Cerebellar cortex (tissue), 1 donor: ENCODE results near the gene LTB.
A peak's percentile ranks its signal among the peaks of the same experiment; 100 is the strongest.

ENCODE experiments used
- DNase-seq: peaks from one replicate; pipeline ENCODE4 v3.0.0-alpha.2; 2015; ENCODE audit warnings: low spot score

LTB gene

DNA sequence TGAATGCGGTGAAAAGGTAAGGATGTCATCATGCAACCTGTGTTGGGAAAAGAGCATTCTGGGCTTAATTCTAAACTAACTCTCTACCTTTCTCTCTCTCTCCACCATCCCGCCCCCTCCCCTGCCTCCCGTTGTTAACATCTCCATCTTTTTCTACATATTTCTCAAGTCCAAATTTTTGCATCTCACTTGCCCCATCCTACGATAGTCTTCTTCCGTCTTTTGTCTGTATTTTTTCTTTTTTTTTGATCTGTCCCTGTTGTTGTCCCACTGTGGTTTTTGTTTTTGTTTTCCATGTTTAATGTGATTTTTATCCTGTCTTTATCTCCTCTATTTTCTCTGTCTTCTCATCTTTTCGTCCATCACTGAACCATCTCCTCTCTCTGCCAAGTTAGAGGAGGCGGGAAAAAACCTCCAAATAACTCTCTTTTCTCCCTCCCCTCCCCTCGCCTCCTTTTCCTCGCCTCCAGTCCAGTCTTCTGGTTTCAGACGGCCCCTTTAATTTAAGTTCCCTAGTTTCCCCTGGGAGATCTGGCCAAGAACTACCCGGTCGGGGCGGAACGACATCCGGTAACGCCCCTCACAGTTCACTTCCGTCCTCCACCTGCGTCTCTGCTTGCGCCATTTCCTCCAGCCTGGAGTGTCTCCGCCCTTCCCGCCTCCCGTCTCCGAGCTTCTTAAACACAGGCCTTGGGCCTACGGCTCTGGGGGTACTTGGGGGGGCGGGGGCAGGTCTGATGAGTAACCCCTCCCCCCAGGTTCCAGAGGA lies 35.1 kb downstream of the LTB start, which contains the start of gene NFKBIL1:
NFKBIL1 (plus strand) TSS at position 651 of the 769 bp plus-strand sequence; CDS start at position 738, 87 bp downstream.
- peak; percentile 99 for DNase-seq

DNA sequence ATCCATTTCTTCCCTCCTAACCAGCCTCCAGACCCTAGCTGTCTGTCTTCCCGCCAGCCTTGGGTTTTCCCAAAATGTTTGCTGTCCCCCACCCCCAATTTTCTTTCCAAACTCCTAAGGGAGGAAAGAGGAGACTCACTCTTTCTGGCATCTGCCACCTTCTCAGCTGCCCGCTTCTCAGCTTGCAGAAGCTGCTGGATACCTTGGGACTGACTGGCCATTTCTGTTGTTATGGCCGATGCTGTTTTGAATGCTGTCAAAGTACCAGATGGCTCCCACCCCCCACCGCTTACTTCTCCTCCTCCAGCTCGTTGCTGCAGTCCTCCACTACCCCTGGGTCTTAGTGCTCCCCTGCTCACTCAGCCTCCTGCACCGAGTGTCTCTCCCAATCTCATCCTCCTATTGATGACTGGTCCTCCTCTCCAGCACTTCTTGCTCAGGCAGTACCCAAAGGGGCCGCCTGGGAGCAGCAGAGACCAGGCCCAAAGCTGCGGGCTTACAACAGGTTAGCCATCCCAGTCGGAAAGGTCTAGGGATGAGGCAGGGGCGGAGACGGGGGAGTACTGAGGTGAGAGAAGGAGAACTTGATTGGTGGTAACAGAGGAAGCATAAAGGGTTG lies 35.8 kb downstream of the LTB start, which contains the start of gene ATP6V1G2:
ATP6V1G2 (minus strand) TSS at position 270 of the 619 bp plus-strand sequence; CDS start at position 221, 49 bp downstream.
- peak; percentile 99 for DNase-seq

DNA sequence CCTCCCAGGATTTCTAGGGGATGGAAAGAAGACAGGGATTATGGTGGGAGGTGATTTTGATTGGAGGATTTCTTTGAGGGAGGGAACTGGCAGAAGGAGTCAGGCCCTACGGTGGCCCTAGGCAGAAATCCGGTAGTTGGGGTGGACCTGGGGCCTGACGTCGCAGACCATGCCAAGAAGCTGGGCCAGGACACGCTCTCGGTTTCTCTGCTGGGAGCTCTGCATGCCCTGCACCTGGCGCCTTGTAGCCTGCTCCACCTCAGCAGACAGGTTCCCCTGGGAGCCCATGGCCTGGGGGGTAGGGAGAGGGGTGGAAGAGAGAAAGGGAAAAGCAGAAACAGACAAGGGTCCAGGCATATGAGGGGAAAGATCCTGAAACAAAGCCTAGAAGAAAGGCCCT lies 36.9 kb downstream of the LTB start:
- peak; percentile 32 for DNase-seq

DNA sequence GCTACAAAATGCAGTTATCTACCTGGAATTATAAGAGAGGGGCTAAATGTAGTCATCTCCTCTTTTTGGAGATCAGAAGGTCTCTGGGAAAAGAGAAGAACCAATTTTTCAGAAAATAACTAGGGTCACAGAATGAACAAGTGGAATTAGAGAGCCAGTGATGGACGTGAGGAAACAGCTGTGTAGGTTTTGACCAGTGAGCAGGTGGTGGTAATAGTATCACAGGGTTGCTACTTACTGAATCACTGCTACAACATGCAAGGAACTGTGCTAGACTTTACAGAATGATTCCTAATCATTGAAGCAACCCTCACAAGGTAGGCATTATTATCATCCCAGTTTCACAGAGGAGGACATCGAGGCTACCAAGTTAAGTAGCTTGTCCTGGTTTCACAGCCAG lies 37.5 kb downstream of the LTB start:
- DNase-seq: no peak

DNA sequence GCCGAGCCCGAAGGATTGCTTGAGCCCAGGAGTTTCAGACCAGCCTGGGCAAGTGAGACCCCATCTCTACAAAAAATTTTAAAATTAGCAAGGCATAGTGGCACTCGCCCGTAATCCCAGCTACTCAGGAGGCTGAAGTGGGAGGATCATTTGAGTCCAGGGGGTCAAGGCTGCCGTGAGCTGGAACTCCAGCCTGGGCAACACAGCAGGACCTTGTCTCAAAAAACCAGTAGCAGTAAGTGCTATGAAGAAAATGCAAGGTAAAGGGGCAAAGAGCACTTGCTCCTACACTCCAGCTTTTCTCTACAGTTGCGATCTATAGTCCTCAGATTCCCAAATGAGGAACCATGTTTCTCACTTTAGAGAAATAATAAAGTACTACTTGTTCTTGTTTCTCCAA lies 38.6 kb downstream of the LTB start:
- DNase-seq: no peak

DNA sequence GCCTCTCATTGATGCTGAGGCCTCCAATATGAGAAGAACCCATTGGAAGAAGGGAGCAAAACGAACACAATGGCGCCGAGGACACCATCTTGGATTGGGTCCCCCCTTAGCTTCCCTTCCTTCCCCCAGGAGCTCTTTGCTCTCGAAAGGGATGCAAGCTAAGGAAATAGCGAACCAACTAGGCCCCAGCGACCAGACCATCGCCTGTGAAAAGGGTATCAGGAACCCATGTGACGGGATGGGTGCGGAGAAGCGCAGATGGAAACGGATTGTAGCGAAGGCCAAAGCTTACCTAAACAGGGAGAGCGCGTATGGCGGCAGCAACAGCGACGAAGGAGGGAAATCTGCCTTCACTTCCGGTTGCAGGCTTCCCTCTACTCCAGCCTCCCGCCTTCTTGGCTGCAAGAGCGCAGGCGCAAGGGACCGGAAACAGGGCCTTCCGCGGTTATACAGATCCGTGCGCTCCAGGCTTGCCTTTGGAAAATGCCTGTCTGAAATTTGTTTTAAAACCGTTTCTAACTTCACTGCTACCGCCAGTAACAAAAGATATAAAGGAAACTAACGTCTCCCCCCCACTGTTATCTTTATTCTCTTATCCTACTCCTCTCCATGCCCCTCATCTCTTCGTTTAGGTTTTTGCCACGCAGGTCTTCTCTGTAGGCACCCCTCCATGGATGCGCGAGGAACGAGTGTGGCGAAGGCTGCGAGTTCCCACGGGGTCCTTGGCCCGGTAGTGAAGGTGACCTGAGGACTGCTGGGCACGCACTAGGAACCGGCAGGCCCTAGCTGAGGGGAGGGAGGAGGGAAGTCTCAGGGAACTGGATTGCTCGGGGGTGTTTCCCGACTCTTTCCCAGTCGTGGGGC lies 40.3 kb downstream of the LTB start, which contains the start of gene DDX39B:
DDX39B (minus strand) TSS at position 346 of the 864 bp plus-strand sequence. CDS start 1,471 bp downstream, outside the sequence.
- DNase-seq: peak; percentile 98

DNA sequence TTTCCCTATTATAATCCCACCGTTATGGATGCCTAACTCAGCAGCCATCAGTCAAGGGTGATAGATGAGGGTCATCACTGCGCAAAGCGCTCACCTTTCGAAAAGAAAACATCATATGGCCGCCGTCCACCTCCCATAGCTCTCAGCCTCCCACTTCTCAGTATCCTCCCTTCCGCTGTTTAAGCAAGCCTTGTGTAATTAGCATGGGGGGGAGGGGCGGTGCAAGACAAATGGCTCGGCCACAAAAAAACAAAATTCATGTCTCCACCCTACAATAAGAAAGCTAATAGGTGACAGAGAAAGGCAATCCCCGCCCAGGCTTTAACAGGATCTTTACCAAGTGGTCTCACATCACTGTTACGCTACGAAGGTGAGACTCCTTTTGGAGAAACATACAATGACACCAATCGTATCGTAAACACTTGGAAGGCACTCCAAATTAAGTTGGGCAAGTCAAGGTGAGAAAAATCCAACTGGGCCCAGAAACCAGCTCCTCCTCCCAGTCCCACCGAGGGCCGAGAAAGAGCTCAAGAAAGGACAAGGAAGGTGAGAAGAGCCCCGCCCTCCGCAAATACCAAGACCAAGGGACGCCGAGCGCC lies 41.1 kb downstream of the LTB start:
- DNase-seq: peak; percentile 40

DNA sequence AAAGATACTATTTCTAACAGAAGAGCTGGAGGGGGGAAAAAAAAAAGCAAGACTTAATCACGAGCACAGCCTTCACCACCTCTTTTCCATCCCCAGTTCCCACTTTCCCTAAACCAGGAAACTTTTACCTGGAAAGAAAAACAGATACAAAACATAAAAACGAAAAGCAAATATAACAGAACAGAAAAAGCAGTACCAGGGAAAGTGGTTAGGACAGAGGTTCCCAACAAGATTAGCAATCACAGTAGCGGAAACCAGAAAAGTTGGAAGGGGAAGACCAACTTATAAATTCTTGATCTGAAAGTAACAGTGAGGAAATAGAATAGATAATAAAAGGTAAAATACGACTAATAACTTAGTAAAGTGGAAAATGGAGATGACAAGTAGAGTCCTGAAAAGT lies 41.6 kb downstream of the LTB start:
- DNase-seq: no peak

DNA sequence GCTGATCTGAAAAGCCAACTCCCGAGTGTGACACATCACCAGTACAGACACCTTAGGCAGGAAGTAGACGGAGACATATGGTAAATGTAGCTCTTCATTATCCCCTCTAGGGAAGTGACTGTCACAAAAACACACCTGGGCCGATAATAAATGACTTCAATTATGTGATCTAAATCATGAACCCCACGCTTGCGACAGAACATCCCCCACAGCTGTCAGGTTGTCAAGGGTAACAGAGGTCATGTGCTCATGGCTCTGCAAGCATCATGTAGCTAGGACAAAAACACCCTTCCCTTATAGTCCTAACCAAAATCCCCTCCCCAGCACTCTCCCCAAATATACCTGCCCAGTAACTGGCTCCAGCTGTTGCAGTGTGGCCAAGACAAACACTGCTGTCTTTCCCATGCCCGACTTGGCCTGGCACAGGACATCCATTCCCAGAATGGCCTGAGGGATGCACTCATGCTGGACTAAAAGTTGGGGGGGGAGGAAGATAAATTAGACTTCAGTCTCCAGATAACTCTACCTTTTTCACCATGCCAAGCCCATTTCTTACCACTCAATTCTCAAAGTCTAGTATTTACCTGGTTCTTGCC lies 43.3 kb downstream of the LTB start:
- no peak for DNase-seq

DNA sequence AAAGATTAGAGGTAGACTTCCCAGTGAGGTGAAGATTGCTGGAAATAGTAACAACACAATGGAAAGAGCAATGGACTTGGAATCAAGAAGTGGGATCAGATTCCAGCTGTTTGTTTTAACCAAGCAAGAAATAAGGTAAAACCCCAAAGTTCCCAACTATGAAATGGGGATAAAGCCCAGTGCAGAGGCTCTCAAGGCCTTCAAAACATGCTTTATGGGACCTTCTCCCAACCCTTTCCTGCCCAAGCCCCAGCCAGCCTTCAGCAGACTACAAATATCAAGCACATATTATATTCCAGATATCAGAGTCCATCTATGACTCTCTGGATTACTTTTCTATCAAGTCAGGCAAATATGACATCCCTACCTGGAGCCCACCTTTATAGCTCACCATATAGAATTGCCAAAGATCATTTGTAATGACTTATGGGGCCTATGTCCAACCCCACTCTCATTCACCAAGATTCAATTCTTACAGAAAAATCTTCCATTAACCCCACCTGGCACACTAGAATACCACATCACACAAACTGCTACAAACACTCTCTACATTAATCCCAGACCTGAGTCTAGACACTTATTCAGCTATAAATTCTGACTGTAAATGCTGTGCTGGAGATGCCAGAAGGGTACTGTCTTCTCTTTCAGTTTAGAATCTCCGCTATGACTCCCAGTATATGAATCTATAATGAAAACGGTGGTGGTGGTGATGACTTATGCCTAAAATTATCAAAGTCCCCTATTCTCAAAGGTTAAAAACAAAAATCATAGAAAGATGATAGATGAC lies 46.5 kb downstream of the LTB start:
- no peak for DNase-seq

DNA sequence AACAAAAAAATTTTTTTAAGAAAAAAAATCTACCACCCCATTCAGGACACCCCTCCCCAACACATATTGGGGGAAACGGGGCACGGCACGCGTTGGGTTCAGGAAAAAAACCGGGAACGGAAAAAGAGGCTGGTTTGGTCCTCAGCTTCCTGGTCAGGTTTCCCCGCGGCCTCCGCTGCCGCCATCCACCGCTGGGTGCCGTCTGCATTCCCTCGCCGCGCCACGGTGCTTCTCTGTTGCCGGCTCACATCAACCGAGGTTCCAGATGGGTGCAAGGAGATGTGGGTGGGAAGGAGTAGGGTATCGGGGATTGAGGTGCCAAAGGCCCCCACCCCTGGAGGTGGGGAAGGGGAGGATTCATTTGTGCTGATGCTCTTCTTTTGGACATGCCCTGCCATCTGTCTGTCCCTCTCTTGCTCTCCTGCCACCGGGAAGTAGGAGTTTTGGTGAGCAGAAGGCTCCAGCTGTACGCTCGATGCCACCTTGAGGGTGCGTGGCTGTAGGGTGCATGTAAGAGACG lies 47.6 kb downstream of the LTB start:
- DNase-seq: no peak

DNA sequence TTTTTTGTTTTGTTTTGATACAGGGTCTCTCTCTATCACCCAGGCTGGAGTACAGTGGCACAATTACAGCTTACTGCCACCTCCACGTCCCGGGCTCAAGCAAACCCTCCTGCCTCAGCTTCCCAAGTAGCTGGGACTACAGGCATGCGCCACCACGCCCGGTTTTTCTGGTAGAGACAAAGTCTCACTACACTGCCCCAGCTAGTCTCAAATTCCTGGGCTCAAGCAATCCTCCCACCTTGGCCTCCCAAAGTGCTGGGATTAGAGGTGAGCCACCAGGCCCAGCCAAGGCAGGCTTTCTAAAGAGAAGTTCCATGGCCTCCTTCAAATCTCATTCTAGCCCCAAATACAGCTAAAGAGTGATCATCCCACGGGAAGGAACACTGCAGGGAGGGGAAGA lies 48.2 kb downstream of the LTB start:
- DNase-seq: no peak

DNA sequence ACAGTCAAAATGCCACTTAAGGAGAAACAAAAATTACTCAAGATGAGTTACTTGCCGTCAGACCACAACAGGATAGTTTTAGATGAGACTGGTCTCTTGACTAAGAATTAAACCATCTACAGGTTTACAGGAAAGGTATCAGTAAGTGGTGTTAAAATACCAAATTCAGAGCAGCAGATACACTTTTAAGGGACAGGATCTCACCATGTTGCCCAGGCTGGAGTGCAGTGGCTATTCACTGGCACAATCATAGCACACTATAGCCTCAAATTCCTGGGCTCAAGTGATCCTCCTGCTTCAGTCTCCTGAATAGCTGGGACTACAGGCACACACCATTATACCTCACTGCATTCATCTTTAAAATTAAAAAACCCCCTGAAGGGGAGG lies 48.8 kb downstream of the LTB start:
- DNase-seq: no peak

DNA sequence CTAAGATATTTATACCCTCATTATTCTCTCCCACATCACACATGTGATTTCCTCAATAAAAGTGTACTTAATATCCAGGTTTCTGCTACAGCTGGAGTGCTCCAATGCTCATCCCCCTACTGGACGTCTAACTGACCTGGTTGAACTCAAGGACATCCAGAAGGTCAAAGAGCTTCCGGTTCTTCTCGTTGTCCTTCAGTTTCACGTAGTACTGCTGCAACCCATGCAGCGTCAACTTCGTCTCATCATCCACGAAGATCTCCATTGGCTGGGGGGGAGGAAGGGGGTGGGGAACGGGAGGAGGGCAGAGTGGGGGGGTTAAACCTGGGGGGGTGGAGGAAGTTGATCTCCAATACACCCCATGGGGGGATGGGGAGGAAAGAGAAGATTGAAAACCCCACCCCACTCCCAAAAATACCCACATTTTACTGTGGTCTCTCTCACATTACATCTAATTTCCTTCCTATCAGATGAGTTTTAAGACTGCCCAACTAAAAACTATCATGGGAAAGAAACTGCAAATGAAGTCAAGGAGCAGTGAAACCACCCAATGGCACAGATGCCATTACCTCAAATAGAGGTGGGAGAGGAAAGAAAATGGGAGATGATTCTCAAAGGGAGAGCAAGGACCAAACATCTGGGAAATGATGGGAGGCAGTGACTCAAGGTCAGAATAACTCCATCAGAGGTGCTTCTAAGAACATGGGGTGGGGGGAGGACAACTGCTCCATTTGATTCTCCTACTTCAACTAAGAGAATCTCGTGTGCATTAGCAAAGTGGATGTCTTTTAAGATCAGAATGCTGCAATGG lies 49.4 kb downstream of the LTB start:
- DNase-seq: no peak

DNA sequence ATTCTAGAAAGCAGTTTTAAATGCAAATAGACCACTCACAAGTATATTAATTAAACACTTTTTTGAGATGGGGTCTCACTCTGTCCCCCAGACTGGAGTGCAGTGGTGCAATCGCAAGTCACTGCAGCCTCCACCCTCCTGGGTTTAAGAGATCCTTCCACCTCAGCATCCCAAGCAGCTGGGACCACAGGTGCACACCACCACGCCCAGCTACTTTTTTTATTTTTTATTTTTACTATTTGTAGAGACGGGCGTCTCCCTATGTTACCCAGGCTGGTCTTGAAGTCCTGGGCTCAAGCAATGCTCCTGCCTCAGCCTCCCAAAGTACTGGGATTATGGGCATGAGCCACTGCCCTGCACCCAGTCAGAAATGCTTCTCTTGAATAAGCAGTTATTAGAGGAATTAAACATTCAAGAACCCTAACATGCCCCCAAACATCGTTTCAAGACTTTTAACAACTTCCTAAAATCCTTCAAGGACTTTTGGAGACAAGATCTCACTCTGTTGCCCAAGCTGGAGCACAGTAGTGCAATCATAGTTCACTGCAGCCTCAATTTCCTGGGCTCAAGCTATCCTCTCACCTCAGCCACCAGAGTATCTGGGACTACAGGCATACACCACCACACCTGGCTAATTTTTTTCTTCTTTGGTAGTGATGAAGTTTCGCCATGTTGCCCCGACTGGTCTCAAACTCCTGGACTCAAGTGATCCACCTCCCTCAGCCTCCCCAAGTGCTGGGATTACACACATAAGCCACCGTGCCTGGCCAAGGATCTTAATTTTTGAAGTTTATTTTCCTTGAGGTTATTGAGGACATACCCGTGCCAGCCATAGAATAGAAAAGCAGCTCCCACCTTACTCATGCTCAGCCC lies 50.2 kb downstream of the LTB start:
- no peak for DNase-seq

DNA sequence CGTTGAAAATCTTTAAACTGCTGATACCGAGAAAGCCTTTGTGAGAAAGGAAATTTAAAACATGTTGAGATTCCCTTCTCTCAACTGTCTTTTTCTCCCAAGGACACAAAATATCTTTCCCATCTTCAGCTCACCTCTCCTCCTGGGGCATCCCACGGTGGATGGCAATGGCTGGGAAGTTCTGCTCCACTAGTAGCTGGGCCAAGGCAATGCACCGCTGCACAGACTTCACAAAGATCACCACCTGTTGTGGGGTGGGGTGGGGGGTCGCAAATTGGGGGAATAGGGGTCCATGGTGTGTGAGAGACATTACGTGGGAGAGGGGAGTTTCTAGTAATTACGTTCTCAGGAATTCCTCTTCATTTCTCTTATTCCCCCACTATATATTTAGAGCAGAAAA lies 51.1 kb downstream of the LTB start:
- no peak for DNase-seq

DNA sequence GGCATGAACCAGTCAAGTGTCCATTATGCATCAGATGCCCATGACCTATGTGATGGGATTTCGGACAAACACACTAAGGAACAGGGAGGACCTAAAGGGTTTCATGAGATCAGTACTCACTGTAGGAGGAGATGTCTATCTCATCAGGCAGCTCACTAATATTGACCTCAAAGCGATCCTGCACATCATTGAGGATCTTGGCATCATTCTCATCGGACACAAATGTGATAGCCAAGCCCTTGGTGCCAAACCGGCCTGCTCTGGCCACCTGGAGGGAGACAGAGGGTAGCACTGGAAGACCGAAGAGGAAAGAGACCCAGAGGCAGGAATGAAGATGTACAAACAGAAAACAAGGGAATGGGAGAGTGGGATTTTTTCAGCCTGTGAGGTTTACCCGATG lies 51.6 kb downstream of the LTB start:
- peak; percentile 22 for DNase-seq
